Measurements from ENCODE around the gene MYRF.

The MYRF gene

DNA sequence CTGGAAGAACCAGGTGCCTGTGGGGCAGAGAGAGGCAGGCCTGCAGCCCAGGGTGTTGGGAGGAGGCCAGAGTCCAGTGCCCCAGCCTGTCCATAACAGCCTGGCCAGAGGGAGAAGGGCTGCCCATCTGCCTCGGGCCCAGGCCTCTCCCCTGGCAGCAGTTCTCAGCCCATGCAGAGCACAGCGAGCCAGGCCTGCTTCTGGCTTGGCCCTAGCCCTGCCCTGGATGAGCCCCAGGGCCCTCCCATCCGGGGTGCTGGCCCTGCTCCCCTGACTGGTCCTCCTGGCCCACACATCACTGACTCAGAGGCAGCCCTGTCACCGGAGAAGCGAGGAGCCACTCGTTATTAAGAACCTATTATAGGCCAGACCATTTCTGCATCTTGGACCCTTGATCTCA lies 19.7 kb upstream of the MYRF start:
- no peak for DNase-seq (ENCODE audit: insufficient read length, low spot score)
- FAIRE-seq, result no peak
- TF ChIP-seq, protein P1, sequence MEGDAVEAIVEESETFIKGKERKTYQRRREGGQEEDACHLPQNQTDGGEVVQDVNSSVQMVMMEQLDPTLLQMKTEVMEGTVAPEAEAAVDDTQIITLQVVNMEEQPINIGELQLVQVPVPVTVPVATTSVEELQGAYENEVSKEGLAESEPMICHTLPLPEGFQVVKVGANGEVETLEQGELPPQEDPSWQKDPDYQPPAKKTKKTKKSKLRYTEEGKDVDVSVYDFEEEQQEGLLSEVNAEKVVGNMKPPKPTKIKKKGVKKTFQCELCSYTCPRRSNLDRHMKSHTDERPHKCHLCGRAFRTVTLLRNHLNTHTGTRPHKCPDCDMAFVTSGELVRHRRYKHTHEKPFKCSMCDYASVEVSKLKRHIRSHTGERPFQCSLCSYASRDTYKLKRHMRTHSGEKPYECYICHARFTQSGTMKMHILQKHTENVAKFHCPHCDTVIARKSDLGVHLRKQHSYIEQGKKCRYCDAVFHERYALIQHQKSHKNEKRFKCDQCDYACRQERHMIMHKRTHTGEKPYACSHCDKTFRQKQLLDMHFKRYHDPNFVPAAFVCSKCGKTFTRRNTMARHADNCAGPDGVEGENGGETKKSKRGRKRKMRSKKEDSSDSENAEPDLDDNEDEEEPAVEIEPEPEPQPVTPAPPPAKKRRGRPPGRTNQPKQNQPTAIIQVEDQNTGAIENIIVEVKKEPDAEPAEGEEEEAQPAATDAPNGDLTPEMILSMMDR (IDR thresholded peaks at IDR 0.05; ENCODE audit: insufficient read depth, missing control alignments), result no peak

DNA sequence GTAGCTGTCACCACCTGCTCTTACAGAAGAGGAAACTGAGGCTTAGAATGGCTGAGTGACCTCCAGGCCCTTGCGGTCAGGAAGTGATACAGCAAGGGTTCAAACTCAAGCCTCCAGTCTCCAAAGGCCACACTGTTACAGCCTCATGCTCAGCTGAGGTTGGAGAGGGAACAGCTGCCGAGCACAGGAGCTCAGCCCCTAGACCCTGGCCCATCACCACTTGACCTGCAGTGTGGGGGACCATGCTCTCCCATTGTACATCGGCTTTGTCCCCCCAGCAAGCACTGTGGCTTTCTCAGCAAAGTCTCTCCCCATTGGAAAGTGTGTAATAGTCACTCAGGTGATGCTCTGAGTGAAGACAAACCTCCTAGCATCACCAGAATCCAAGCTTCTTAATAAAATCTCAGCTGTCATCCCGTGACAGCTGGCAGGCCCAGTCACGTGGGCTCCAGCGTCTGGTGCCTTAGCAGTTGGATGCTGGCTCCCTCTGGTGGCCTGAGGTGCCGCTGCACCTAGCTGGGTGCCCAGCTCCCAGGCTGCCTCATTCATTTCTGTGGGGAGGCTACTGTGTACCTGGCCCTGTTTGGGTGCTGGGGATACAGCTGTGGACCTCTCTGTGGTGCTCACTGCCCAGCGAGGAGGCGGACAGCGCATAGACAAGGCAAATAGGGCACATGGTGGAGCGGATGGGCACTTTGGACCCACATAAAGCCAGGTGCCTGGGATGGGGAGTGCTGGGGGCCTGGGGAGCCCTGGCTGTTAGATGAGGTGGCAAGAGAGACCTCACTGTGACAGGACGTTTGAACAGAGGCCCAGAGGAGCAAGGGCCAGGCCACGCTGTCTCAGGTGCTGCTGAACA lies 19.1 kb upstream of the MYRF start:
- TF ChIP-seq, protein P1 (IDR thresholded peaks at IDR 0.05; ENCODE audit: insufficient read depth, missing control alignments), result peak; percentile 96
- DNase-seq (ENCODE audit: insufficient read length, low spot score) (peak; percentile 99), FAIRE-seq (peak; percentile 66)

DNA sequence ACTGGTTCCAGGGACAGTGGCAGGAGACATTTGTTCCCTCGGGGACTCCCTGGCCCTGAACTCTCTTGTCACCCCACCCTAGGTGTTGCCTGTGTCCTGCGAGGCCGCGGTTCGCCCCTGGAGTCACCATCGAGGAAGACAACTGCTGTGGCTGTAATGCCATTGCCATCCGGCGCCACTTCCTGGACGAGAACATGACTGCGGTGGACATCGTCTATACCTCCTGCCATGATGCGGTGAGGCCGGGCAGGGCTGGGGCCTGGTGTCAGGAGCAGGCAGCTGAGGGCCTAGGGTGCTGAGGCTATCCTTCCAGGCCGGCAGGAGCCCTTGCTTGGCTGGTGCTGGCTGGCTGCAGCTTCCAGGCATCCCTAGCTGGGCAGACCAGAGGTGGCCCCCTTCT lies 17.7 kb upstream of the MYRF start:
- TF ChIP-seq, protein P1 (IDR thresholded peaks at IDR 0.05; ENCODE audit: insufficient read depth, missing control alignments), result no peak
- FAIRE-seq, result no peak
- no peak for DNase-seq (ENCODE audit: insufficient read length, low spot score)

DNA sequence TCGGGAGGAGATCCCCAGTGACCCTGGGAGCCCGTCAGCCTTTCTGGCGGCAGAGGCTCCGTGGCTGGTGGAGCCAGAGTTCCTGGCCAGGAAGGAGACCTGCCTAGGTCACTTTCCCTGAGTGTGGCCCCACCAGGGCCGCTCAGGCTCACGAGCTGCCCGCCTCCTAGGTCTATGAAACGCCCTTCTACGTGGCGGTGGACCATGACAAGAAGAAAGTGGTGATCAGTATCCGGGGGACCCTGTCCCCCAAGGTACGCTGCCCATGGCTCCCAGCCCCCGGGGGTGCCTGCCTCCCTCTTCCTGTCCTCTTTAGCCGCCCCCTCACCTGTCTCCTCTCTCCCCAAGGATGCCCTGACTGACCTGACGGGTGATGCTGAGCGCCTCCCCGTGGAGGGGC lies 17.0 kb upstream of the MYRF start:
- DNase-seq (ENCODE audit: insufficient read length, low spot score), result no peak
- TF ChIP-seq, protein P1 (IDR thresholded peaks at IDR 0.05; ENCODE audit: insufficient read depth, missing control alignments), result no peak
- FAIRE-seq, result no peak

DNA sequence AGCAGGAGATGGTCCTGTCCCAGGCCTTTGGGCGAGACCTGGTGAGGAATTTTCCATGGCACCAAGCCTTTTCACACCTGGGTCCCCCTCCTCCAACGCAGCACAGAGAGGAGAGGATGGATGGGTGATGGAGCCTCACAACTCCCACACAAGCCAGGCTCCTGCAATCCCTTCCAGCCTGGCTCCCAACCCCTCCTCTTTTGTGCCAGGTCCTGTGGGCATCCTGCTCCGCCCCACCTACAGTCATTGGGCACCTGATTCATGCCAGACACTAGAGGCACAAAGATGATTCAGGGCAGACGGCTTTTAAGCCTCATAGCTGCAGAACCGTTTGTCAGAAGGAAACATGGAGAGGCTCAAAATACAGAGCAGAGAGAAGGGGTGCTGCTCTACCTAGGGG lies 16.1 kb upstream of the MYRF start:
- FAIRE-seq, result no peak
- no peak for DNase-seq (ENCODE audit: insufficient read length, low spot score)
- TF ChIP-seq, protein P1 (IDR thresholded peaks at IDR 0.05; ENCODE audit: insufficient read depth, missing control alignments), result no peak

DNA sequence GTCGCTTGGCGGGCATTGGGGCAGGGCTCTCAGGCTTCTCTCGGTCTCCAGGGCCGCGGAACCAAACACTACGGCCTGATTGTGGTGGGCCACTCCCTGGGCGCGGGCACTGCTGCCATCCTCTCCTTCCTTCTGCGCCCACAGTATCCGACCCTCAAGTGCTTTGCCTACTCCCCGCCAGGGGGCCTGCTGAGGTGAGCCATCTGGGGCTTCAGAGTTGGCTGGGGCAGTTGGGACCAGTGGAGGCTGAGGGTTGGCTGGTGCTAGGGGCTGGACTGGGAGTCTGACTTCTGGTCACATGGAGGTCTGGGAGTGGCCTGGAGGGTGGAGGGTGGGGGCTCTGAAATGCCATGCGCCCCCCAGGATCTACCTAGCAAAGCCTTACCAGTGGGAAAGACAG lies 15.3 kb upstream of the MYRF start:
- FAIRE-seq (no peak), DNase-seq (ENCODE audit: insufficient read length, low spot score) (no peak)
- TF ChIP-seq, protein P1 (IDR thresholded peaks at IDR 0.05; ENCODE audit: insufficient read depth, missing control alignments), result peak; percentile 13

All from D721Med (cell line).